ENCODE data around the gene PTCRA. TPM values are rescaled to one million over a fixed set of nuclear protein-coding genes. Genes with fewer than 3 reads are reported as not detected.

The PTCRA gene
- total and polyA plus RNA-seq, 2 experiments from 2014 or later = not detected

GRCh38 chr6:42962096-42962495 is 46.2 kb downstream of the PTCRA start:
- Histone ChIP-seq H3F3A (replicated peaks; ENCODE audit: low read depth) (peaks cover 17% of the 10 kb centered on the region; the same call in 1 of the 2 replicates), H3K79me2 (replicated peaks; ENCODE audit: insufficient read depth) (no peaks in the 10 kb centered on the region), H3K4me3 (no peak overlapping the region), H3K27me3 (ENCODE audit: insufficient read depth) (peaks cover 24% of the 10 kb centered on the region), H3K4me1 (ENCODE audit: insufficient read depth) (peaks cover 7% of the 10 kb centered on the region; the same call in 1 of the 2 replicates), H4K20me1 (replicated peaks; ENCODE audit: insufficient read depth) (no peaks in the 10 kb centered on the region), H2AFZ (no peak overlapping the region), H3K27ac (ENCODE audit: low read depth) (no peak overlapping the region), H3K9me2 (ENCODE audit: insufficient read depth) (no peaks in the 10 kb centered on the region), H3K4me2 (no peak overlapping the region), H3K36me3 (ENCODE audit: insufficient read depth) (no peaks in the 10 kb centered on the region; the same call in 1 of the 2 replicates)
- ATAC-seq (no peak), DNase-seq (ENCODE audit: low spot score) (no peak)
- peaks cover 14% of the 10 kb centered on the region; the same call in 2 of the 3 replicates for H3K4me1 Mint-ChIP-seq
- H3K9me3 Mint-ChIP-seq = no peaks in the 10 kb centered on the region
- peaks cover 25% of the 10 kb centered on the region for H3K27me3 Mint-ChIP-seq (ENCODE audit: insufficient read depth, low read depth, poor library complexity)
- H3K36me3 Mint-ChIP-seq (ENCODE audit: low read depth) = peaks cover 3% of the 10 kb centered on the region; the same call in 2 of the 3 replicates
- TF ChIP-seq ZNF462 (CRISPR knock-in tag; IDR thresholded peaks at IDR 0.05) = no peak
- TF ChIP-seq EZH2phosphoT487 (IDR thresholded peaks at IDR 0.05; ENCODE audit: unreplicated experiment) = no peak
- no peak for TF ChIP-seq NANOG (IDR thresholded peaks at IDR 0.05; ENCODE audit: borderline replicate concordance)
- TF ChIP-seq EZH2 (IDR thresholded peaks at IDR 0.05; ENCODE audit: low read depth, unreplicated experiment) = no peak
- no peak for TF ChIP-seq STAT1 (IDR thresholded peaks at IDR 0.05; ENCODE audit: unreplicated experiment)
- TF ChIP-seq ETS1 (IDR thresholded peaks at IDR 0.05) = no peak
- no peak for TF ChIP-seq CREB1 (CRISPR knock-in tag; IDR thresholded peaks at IDR 0.05; ENCODE audit: low read depth)
- TF ChIP-seq ZNF114 (CRISPR knock-in tag; IDR thresholded peaks at IDR 0.05) = no peak
- no peak for TF ChIP-seq CTCF (conservative IDR thresholded peaks at IDR 0.05; ENCODE audit: low read depth in 2 of 2)
- no peak for TF ChIP-seq POLR2AphosphoS5 (IDR thresholded peaks at IDR 0.05; ENCODE audit: low read depth)
- TF ChIP-seq, protein P1, sequence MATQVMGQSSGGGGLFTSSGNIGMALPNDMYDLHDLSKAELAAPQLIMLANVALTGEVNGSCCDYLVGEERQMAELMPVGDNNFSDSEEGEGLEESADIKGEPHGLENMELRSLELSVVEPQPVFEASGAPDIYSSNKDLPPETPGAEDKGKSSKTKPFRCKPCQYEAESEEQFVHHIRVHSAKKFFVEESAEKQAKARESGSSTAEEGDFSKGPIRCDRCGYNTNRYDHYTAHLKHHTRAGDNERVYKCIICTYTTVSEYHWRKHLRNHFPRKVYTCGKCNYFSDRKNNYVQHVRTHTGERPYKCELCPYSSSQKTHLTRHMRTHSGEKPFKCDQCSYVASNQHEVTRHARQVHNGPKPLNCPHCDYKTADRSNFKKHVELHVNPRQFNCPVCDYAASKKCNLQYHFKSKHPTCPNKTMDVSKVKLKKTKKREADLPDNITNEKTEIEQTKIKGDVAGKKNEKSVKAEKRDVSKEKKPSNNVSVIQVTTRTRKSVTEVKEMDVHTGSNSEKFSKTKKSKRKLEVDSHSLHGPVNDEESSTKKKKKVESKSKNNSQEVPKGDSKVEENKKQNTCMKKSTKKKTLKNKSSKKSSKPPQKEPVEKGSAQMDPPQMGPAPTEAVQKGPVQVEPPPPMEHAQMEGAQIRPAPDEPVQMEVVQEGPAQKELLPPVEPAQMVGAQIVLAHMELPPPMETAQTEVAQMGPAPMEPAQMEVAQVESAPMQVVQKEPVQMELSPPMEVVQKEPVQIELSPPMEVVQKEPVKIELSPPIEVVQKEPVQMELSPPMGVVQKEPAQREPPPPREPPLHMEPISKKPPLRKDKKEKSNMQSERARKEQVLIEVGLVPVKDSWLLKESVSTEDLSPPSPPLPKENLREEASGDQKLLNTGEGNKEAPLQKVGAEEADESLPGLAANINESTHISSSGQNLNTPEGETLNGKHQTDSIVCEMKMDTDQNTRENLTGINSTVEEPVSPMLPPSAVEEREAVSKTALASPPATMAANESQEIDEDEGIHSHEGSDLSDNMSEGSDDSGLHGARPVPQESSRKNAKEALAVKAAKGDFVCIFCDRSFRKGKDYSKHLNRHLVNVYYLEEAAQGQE (IDR thresholded peaks at IDR 0.05; ENCODE audit: unreplicated experiment) = no peak
- no peak for TF ChIP-seq JUNB (IDR thresholded peaks at IDR 0.05; ENCODE audit: unreplicated experiment)
- peak overlapping the region; percentile 37; the same call in 1 of the 3 replicates for H3K4me3 Mint-ChIP-seq
- no peak overlapping the region for H3K27ac Mint-ChIP-seq
